Measurements from ENCODE around the gene TBL1Y. TPM values are rescaled to one million over a fixed set of nuclear protein-coding genes. Genes with fewer than 3 reads are reported as not detected.

The TBL1Y gene
- total RNA-seq, 1 experiment from 2014 or later = not detected

DNA sequence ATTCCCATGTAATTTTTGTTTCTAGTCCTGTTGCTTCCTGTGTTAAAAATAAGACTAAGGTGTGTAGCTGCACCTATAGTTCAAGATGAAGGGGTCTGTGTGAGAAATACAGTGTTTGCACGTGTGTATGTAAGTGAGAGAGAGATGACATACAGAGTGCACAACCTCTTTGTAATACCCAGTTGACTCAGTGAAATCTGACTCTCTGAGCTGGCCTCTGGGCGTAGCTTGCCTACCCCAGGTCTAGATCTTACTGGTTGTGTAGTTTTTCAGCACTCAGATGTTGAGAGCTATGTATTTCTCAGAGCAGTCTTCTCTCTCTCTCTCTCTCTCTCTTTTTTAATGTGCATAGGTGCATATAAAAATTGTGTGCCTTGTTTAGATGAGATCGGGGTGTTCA lies 56.0 kb downstream of the TBL1Y start:
- no peak for DNase-seq (ENCODE audit: low read depth)
- in situ Hi-C loops (cut with HindIII; ENCODE audit: low pct_unique_long_range_greater_than_20kb, low sequenced_read_pairs) = no loop called here

DNA sequence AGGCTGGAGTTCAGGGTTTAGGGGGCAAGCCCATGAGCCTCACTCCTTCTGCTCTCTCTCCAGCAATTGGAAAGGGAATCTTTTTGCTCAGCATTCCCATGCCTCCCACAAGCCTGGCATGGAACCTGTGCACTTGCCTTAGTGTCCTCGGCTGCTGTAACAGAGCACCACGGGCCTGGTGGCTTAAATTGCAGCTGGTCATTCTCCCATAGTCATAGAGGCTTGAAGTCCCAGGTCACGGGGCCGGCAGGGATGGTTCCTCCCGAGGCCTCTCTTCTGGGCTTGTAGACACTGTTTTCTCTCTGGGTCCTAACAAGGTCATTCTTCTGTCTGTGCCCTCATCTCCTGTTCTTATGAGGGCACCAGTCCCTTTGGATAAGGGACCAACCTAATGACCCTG lies 57.2 kb downstream of the TBL1Y start:
- in situ Hi-C loops (cut with HindIII; ENCODE audit: low pct_unique_long_range_greater_than_20kb, low sequenced_read_pairs) = no loop called here
- no peak for DNase-seq (ENCODE audit: low read depth)

DNA sequence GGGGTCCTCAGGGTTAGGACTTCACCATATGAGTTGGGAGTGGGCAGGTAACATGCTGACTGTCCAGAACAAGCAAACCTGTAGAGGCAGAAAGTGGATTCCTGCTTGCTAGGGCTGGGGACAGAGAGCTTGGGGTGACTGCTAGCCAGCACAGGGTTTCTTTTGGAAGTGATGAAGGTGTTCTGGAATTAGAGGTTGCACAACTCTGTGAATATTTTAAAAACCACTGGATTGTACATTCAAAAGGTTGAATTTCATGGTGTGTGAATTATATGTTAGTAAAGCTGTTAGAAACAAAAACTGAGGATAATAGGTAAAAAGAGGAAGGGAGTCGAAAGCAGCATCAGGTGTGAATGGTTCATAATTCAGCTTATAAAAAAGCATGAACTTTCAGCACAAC lies 57.7 kb downstream of the TBL1Y start:
- in situ Hi-C loops (cut with HindIII; ENCODE audit: low pct_unique_long_range_greater_than_20kb, low sequenced_read_pairs) = no loop called here

DNA sequence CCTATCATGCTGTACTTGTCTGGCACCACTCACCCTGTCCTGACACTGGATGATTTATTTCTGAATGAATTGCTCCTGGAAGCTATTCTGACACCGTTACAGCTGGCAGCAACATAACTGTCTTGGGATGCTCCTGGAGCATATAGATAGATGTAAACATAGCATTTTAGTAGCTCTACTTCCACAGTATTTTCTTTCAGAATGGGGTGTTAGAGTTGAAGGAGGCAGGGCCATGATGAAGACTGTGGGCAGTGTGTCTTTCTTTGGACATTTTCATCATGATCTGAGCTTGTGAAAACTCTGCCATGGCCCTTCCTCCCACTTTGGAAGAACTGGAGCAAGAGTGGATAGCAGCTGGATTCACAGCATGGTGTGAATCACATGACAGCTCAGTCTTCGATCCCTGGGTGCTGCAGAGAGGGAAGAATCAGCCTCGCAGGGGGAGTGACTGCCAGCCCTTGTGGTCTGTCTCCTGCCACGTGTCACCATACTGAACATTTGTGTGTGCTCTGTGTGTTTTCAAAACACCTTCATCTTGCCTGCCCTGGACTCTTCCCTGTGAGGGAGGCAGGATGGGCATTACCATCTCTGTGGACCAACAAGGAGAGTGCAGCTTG lies 61.9 kb downstream of the TBL1Y start:
- in situ Hi-C loops (cut with HindIII; ENCODE audit: low pct_unique_long_range_greater_than_20kb, low sequenced_read_pairs) = no loop called here

More for the DNA sequence above, 57.7 kb downstream of the TBL1Y start:
- no peak for DNase-seq (ENCODE audit: low read depth)

DNA sequence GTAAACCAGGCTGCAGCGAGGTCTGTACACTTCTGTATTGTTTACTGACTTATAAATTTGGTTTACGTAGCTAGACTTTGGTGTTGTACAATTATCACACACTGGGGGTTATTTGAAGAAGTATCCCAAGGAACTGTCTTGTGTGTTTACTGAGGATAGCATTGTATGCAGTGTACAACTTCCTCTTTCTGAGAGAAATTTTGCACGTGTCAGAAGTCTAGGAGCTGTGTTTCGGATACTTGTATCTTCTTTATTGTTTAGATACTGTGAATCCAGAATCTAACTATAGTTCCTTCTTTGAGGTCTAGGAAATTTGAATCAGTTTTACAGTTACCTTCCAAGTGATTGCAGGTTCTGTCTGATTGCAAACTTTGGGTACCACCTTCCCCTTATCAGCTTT lies 64.5 kb downstream of the TBL1Y start:
- in situ Hi-C loops (cut with HindIII; ENCODE audit: low pct_unique_long_range_greater_than_20kb, low sequenced_read_pairs) = no loop called here

More for the DNA sequence above, 61.9 kb downstream of the TBL1Y start:
- no peak for DNase-seq (ENCODE audit: low read depth)

DNA sequence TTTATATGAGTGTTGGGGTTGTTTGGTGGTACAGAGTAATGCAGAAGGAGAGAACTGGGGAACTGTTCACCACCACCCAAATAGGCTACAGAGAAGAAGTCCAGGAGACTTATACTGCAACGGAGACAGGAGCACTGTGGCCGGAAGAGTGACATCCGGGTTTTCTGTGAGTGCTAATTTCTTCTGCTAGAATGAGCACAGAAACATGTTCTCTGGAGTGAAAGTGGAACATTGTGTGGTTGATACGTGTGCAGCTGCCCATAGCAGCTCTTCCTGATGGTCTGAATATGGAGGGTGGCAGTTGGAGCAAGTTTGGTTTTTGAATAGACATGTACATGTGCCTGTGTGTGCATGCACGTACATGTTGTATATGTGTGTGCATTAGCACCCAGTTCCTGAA lies 67.3 kb downstream of the TBL1Y start:
- in situ Hi-C loops (cut with HindIII; ENCODE audit: low pct_unique_long_range_greater_than_20kb, low sequenced_read_pairs) = no loop called here
- DNase-seq (ENCODE audit: low read depth) = no peak

More for the DNA sequence above, 64.5 kb downstream of the TBL1Y start:
- DNase-seq (ENCODE audit: low read depth) = no peak

- in situ Hi-C loops (cut with HindIII; ENCODE audit: low pct_unique_long_range_greater_than_20kb, low sequenced_read_pairs) = no loop called here
- no peak for DNase-seq (ENCODE audit: low read depth)
These were observed 72.7 kb downstream of the TBL1Y start for GRCh38 chrY:6983221-6983620.

DNA sequence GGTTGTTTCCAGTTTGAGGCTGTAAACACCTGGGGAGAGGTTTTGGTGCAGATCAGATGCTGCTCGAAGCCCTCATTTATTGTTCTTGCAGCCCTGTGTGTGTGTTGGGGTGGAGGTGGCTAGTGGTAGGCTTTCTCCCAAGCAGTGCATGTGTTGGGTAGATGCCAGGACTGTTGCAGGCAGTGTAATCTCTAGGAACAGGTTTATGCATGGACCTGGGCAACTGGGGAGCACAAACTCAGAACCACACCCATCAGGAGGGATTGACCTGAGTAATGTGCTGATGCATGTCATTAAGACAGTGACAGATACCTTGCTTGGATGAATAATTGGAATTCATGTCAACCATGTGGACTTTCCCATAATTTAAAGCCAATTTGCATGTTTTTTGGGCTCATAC lies 77.3 kb downstream of the TBL1Y start:
- in situ Hi-C loops (cut with HindIII; ENCODE audit: low pct_unique_long_range_greater_than_20kb, low sequenced_read_pairs) = no loop called here
- no peak for DNase-seq (ENCODE audit: low read depth)

DNA sequence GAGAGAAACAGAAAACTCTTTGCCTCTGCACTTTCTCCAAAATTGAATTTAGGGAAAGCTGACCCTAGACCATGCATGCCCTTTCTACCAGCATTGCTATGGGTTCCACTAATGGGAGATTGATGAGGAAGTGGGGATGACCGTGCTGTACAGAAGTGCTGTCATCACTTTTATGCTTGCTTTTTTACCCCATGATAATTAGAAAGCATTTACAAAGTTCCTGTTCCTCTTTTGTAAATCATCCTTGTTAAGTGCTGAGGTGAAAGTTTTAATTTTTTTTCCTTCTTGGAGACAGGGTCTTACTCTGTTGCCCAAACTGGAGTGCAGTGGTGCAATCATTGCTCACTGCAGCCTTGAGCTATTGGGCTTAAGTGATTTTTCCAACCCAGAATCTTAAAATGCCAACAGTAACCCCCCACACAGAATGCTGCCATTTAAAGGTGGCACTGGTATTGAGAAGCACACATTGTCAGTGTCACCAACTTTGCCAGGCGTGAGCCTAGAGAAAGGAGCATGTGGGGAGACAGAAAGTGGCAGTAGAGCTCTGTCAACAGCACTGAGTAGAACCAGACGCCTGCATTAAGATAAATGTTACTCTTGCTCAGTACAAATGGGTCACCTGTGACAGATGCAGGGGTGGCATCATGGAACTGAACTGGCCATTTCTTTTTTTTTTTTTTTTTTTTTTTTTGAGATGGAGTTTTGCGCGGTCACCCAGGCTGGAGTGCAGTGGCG lies 79.6 kb downstream of the TBL1Y start:
- in situ Hi-C loops (cut with HindIII; ENCODE audit: low pct_unique_long_range_greater_than_20kb, low sequenced_read_pairs) = no loop called here
- no peak for DNase-seq (ENCODE audit: low read depth)

DNA sequence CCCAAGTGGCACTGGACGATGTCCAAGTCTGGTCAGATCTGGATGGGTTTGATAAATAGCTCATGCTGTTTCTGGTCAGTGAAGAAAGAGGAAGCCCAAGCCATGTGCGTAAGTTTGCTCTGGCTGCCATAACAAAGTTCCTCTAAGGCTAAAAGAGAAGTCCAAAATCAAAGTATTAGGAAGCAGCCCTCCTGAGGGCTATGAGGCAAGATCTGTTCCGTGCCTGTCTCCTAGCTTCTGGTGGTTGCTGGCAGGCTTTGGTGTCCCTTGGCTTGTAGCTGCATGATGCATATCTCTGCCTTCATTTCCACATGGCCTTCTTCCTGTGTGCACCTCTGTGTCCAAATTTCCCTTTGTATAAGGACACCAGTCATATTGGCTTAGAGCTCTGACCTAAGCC lies 81.5 kb downstream of the TBL1Y start:
- no peak for DNase-seq (ENCODE audit: low read depth)
- in situ Hi-C loops (cut with HindIII; ENCODE audit: low pct_unique_long_range_greater_than_20kb, low sequenced_read_pairs) = no loop called here

DNA sequence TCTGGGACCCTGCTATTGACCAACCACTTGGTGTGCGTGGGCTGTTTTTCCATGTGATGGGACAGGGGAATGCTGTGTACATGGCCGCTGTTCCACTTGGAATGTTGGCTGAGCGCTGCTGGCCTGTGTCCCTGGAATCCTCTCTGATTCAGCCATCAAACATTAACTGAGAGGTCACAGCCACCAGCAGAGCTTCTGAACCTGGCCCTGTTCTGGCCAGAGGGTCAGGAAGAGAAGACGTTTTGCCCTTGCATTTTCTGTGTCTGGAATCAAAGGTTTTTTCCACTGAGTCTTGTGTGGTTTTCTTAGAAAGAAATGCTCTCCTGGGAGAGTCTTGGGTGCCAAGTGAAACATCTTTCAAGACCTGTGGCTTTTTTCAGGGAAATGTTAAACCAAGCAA lies 85.5 kb downstream of the TBL1Y start:
- in situ Hi-C loops (cut with HindIII; ENCODE audit: low pct_unique_long_range_greater_than_20kb, low sequenced_read_pairs) = no loop called here
- peak; percentile 72 for DNase-seq (ENCODE audit: low read depth)

- in situ Hi-C loops (cut with HindIII; ENCODE audit: low pct_unique_long_range_greater_than_20kb, low sequenced_read_pairs) = no loop called here
- peak; percentile 25 for DNase-seq (ENCODE audit: low read depth)
These were observed 87.1 kb downstream of the TBL1Y start for GRCh38 chrY:6997503-6998066.

GRCh38 chrY:6999905-7000304 lies 89.4 kb downstream of the TBL1Y start:
- in situ Hi-C loops (cut with HindIII; ENCODE audit: low pct_unique_long_range_greater_than_20kb, low sequenced_read_pairs) = no loop called here
- DNase-seq (ENCODE audit: low read depth) = no peak

DNA sequence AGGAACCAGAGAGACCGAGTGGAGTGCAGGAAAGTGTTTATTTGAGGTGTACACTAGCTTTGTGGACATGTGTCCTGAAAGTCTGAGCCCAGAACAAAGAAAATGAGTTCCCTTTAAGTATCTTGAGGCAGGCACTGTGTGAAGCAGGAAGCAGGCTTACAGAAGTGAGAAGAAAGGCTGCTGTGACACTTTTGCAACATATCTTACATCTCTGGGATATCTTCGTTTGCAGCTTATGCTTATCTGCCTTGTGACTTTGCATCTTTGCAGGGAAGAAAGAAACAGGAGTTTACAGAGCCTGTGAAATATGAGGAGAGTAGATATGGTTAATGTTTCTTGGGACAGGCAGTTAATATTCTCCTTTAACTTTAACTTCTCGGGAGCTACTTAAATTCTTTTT lies 92.1 kb downstream of the TBL1Y start:
- no peak for DNase-seq (ENCODE audit: low read depth)
- in situ Hi-C loops (cut with HindIII; ENCODE audit: low pct_unique_long_range_greater_than_20kb, low sequenced_read_pairs) = no loop called here

GRCh38 chrY:7007911-7008310 lies 97.4 kb downstream of the TBL1Y start:
- DNase-seq (ENCODE audit: low read depth) = peak; percentile 4
- in situ Hi-C loops (cut with HindIII; ENCODE audit: low pct_unique_long_range_greater_than_20kb, low sequenced_read_pairs) = no loop called here

GRCh38 chrY:7008578-7009355 lies 98.3 kb downstream of the TBL1Y start:
- in situ Hi-C loops (cut with HindIII; ENCODE audit: low pct_unique_long_range_greater_than_20kb, low sequenced_read_pairs) = no loop called here
- no peak for DNase-seq (ENCODE audit: low read depth)

DNA sequence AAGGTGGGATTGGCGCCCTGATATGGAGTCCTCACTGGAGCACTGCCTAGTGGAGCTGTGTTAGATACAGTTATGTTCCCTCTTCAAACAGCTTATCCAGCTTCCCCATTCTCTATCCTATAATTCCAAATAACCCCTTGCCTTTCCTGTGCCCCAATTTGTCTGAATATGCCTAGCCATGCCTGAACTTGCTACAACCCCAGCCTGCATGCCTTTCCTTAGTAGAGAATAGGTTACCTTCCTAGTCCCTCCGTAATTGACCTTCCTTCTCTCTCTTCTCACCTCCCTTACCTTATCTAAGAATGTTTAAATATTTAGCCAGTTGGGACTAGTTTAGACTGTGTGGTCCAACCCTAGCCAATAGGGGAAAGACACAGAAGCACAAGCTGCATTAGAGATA lies 102.6 kb downstream of the TBL1Y start:
- DNase-seq (ENCODE audit: low read depth) = no peak
- in situ Hi-C loops (cut with HindIII; ENCODE audit: low pct_unique_long_range_greater_than_20kb, low sequenced_read_pairs) = no loop called here

GRCh38 chrY:7016521-7016920 lies 106.0 kb downstream of the TBL1Y start:
- in situ Hi-C loops (cut with HindIII; ENCODE audit: low pct_unique_long_range_greater_than_20kb, low sequenced_read_pairs) = no loop called here
- DNase-seq (ENCODE audit: low read depth) = no peak

All from Caki2 (cell line).